GM12892 (cell line): ENCODE data around the gene ANKMY1.

Experiments used
- DNase-seq: peaks from one replicate; pipeline ENCODE4 v3.0.0; 2011; ENCODE audit not compliant: insufficient read length
- FAIRE-seq: peaks from 2 replicates; lab custom pipeline; 2011; peaks lifted over from hg19 to GRCh38; lab: Jason Lieb, UNC
- POLR2A ChIP-seq: IDR thresholded peaks from 2 replicates; pipeline ENCODE4 v1.6.1; 2011; ENCODE audit warnings: low read depth, low read length, control low read depth
- POLR2AphosphoS5 ChIP-seq: IDR thresholded peaks from 2 replicates; pipeline ENCODE4 v1.6.1; 2011; ENCODE audit warnings: low read depth, low read length, control low read depth
- TAF1 ChIP-seq: IDR thresholded peaks from 2 replicates; pipeline ENCODE4 v1.6.1; 2011; ENCODE audit warnings: low read depth, mild to moderate bottlenecking, control low read depth, low read length, borderline replicate concordance

The ANKMY1 gene

GRCh38 chr2:240561325-240561971, 3.7 kb upstream of the ANKMY1 start:
- FAIRE-seq (peak; percentile 21), DNase-seq (no peak)
- TF ChIP-seq TAF1 = no peak
- no peak for TF ChIP-seq POLR2A
- no peak for TF ChIP-seq POLR2AphosphoS5

GRCh38 chr2:240560480-240561324, 2.9 kb upstream of the ANKMY1 start:
- peak; percentile 76 for DNase-seq
- peak; percentile 87 for TF ChIP-seq POLR2A
- no peak; the same call in 1 of the 2 replicates for TF ChIP-seq TAF1
- TF ChIP-seq POLR2AphosphoS5 = peak; percentile 84
- peak; percentile 98 for FAIRE-seq

- peak; percentile 95 for FAIRE-seq
- peak; percentile 86 for DNase-seq
- TF ChIP-seq POLR2A (peak; percentile 89), POLR2AphosphoS5 (peak; percentile 89), TAF1 (0 out of 2 replicates have a peak, but pooled peaks have one; percentile 10)
Observed at GRCh38 chr2:240560084-240560479, 2.3 kb upstream of the ANKMY1 start, which contains the start of gene DUSP28. DUSP28 (plus strand) TSS chr2:240560357; CDS start chr2:240560685, 328 bp downstream.

- no peak for DNase-seq
- FAIRE-seq = no peak
- TF ChIP-seq TAF1 (no peak), POLR2AphosphoS5 (no peak), POLR2A (no peak)
Observed at GRCh38 chr2:240559286-240559685, 1.5 kb upstream of the ANKMY1 start.

- no peak for TF ChIP-seq POLR2A
- TF ChIP-seq POLR2AphosphoS5 = no peak
- TF ChIP-seq TAF1 = no peak
- no peak for DNase-seq
- no peak for FAIRE-seq
Observed at GRCh38 chr2:240558236-240558761, 511 bp upstream of the ANKMY1 start.

- no peak for TF ChIP-seq POLR2A
- no peak for TF ChIP-seq TAF1
- no peak for TF ChIP-seq POLR2AphosphoS5
- FAIRE-seq = no peak
Observed at GRCh38 chr2:240557101-240557751, 562 bp downstream of the ANKMY1 start.

GRCh38 chr2:240556553-240557100, 1.2 kb downstream of the ANKMY1 start:
- FAIRE-seq = peak; percentile 57
- TF ChIP-seq POLR2A (0 out of 2 replicates have a peak, but pooled peaks have one; percentile 30), TAF1 (no peak)
- peak; percentile 51 for DNase-seq

More at GRCh38 chr2:240557101-240557751, 562 bp downstream of the ANKMY1 start:
- DNase-seq = peak; percentile 14

- TF ChIP-seq TAF1 (no peak), POLR2AphosphoS5 (no peak), POLR2A (no peak)
- no peak for DNase-seq
- no peak for FAIRE-seq
Observed at GRCh38 chr2:240555541-240556250, 2.1 kb downstream of the ANKMY1 start.

GRCh38 chr2:240554767-240555493, 2.9 kb downstream of the ANKMY1 start:
- DNase-seq = no peak
- no peak for TF ChIP-seq POLR2A
- no peak for TF ChIP-seq TAF1
- no peak for TF ChIP-seq POLR2AphosphoS5
- no peak for FAIRE-seq
